Cardiac fibroblast (primary cell): ENCODE data around the gene LPO.

Experiments
- DNase-seq, 2 donors: peaks; one replicate each; pipeline versions ENCODE4 v3.0.0 to v3.0.0-alpha.2; 2010; ENCODE audit warnings: low read depth in 2 of 2
- H3K4me3 ChIP-seq, 2 donors: replicated peaks in 1 of 2; 1 replicate in 1 of 2; 2 replicates in 1 of 2; pipeline ENCODE4 v1.5.1; 2011; ENCODE audit warnings: low read depth in 2 of 2, low read length in 2 of 2, mild to moderate bottlenecking in 2 of 2, moderate library complexity in 1 of 2
- CTCF ChIP-seq: IDR thresholded peaks from one replicate; pipeline ENCODE4 v1.5.1; 2011; ENCODE audit warnings: low read depth, mild to moderate bottlenecking, low read length, inconsistent platforms

LPO gene

GRCh38 chr17:58210922-58211321 lies 27.5 kb upstream of the LPO start:
- DNase-seq = no peak
- H3K4me3 ChIP-seq = no peak overlapping the region
- TF ChIP-seq CTCF = peak; percentile 4

- no peak for DNase-seq
- TF ChIP-seq CTCF = no peak
- no peak overlapping the region for H3K4me3 ChIP-seq
These were observed 22.7 kb upstream of the LPO start for GRCh38 chr17:58215685-58216084.

GRCh38 chr17:58217766-58218165 lies 20.6 kb upstream of the LPO start:
- TF ChIP-seq CTCF = no peak
- H3K4me3 ChIP-seq = no peak overlapping the region
- no peak for DNase-seq

GRCh38 chr17:58219007-58219788 lies 19.2 kb upstream of the LPO start, which contains the start of gene MKS1:
Gene MKS1, minus strand, starts transcription at chr17:58219255. Its CDS starts 25 bp downstream, at chr17:58219230.
- TF ChIP-seq CTCF = peak; percentile 72
- DNase-seq = peak; percentile 91 to 93
- H3K4me3 ChIP-seq = peak within 1 kb of the TSS; percentile 73 to 93

GRCh38 chr17:58219789-58220183 lies 18.6 kb upstream of the LPO start:
- H3K4me3 ChIP-seq = no peak overlapping the region
- TF ChIP-seq CTCF = no peak
- DNase-seq = no peak

GRCh38 chr17:58224315-58224714 lies 14.1 kb upstream of the LPO start:
- DNase-seq = peak; percentile 48 to 75
- H3K4me3 ChIP-seq = no peak overlapping the region

More at GRCh38 chr17:58224315-58224714, 14.1 kb upstream of the LPO start:
- no peak for TF ChIP-seq CTCF
